ENCODE results near the gene NXPE3.

The NXPE3 gene

GRCh38 chr3:101813817-101814440 is 34.9 kb downstream of the NXPE3 start:
- Histone ChIP-seq H3K4me1 (ENCODE audit: control insufficient read depth in 1 of 2, insufficient read depth in 2 of 2, low read length in 2 of 2) (peaks cover 6 to 22% of the 10 kb centered on the region in 2 donors), H3K9me3 (ENCODE audit: control insufficient read depth in 1 of 2, low read length in 2 of 2) (no peaks in the 10 kb centered on the region), H3K9ac (ENCODE audit: low read depth in 1 of 2, low read length in 2 of 2) (no peak overlapping the region), H3K27ac (ENCODE audit: low read depth, low read length) (no peak overlapping the region), H3K36me3 (ENCODE audit: control insufficient read depth in 1 of 2, insufficient read depth in 2 of 2, low read length in 2 of 2) (no peaks in the 10 kb centered on the region), H3K4me3 (ENCODE audit: low read depth in 1 of 2, low read length in 2 of 2) (peak overlapping the region; percentile 9 to 23), H3K27me3 (ENCODE audit: control insufficient read depth in 1 of 2, insufficient read depth in 2 of 2, low read length in 2 of 2) (no peaks in the 10 kb centered on the region)

GRCh38 chr3:101814835-101815234 is 35.8 kb downstream of the NXPE3 start:
- Histone ChIP-seq H3K4me3 (ENCODE audit: low read depth in 1 of 2, low read length in 2 of 2) (no peak overlapping the region), H3K27ac (ENCODE audit: low read depth, low read length) (no peak overlapping the region), H3K4me1 (ENCODE audit: control insufficient read depth in 1 of 2, insufficient read depth in 2 of 2, low read length in 2 of 2) (peaks cover 6 to 19% of the 10 kb centered on the region in 2 donors), H3K27me3 (ENCODE audit: control insufficient read depth in 1 of 2, insufficient read depth in 2 of 2, low read length in 2 of 2) (no peaks in the 10 kb centered on the region), H3K36me3 (ENCODE audit: control insufficient read depth in 1 of 2, insufficient read depth in 2 of 2, low read length in 2 of 2) (no peaks in the 10 kb centered on the region), H3K9ac (ENCODE audit: low read depth in 1 of 2, low read length in 2 of 2) (peak overlapping the region in 1 of 2 donors; percentile 22), H3K9me3 (ENCODE audit: control insufficient read depth in 1 of 2, low read length in 2 of 2) (no peaks in the 10 kb centered on the region)

- Histone ChIP-seq H3K4me1 (ENCODE audit: control insufficient read depth in 1 of 2, insufficient read depth in 2 of 2, low read length in 2 of 2) (peaks cover 6 to 15% of the 10 kb centered on the region in 2 donors), H3K27ac (ENCODE audit: low read depth, low read length) (no peak overlapping the region)
These were observed 37.5 kb downstream of the NXPE3 start for GRCh38 chr3:101816215-101817149.

GRCh38 chr3:101817992-101818391 is 39.0 kb downstream of the NXPE3 start:
- no peak overlapping the region for H3K4me3 ChIP-seq (ENCODE audit: low read depth in 1 of 2, low read length in 2 of 2)
- H3K9ac ChIP-seq (ENCODE audit: low read depth in 1 of 2, low read length in 2 of 2): no peak overlapping the region
- H3K36me3 ChIP-seq (ENCODE audit: control insufficient read depth in 1 of 2, insufficient read depth in 2 of 2, low read length in 2 of 2): peaks cover 0 to 5% of the 10 kb centered on the region in 2 donors
- H3K27ac ChIP-seq (ENCODE audit: low read depth, low read length): no peak overlapping the region
- H3K27me3 ChIP-seq (ENCODE audit: control insufficient read depth in 1 of 2, insufficient read depth in 2 of 2, low read length in 2 of 2): no peaks in the 10 kb centered on the region
- peaks cover 6 to 15% of the 10 kb centered on the region in 2 donors for H3K4me1 ChIP-seq (ENCODE audit: control insufficient read depth in 1 of 2, insufficient read depth in 2 of 2, low read length in 2 of 2)
- H3K9me3 ChIP-seq (ENCODE audit: control insufficient read depth in 1 of 2, low read length in 2 of 2): no peaks in the 10 kb centered on the region

More at GRCh38 chr3:101816215-101817149, 37.5 kb downstream of the NXPE3 start:
- Histone ChIP-seq H3K27me3 (ENCODE audit: control insufficient read depth in 1 of 2, insufficient read depth in 2 of 2, low read length in 2 of 2) (no peaks in the 10 kb centered on the region), H3K9me3 (ENCODE audit: control insufficient read depth in 1 of 2, low read length in 2 of 2) (no peaks in the 10 kb centered on the region), H3K36me3 (ENCODE audit: control insufficient read depth in 1 of 2, insufficient read depth in 2 of 2, low read length in 2 of 2) (peaks cover 0 to 3% of the 10 kb centered on the region in 2 donors), H3K9ac (ENCODE audit: low read depth in 1 of 2, low read length in 2 of 2) (no peak overlapping the region), H3K4me3 (ENCODE audit: low read depth in 1 of 2, low read length in 2 of 2) (no peak overlapping the region)

- no peak overlapping the region for H3K9ac ChIP-seq (ENCODE audit: low read depth in 1 of 2, low read length in 2 of 2)
- H3K4me1 ChIP-seq (ENCODE audit: control insufficient read depth in 1 of 2, insufficient read depth in 2 of 2, low read length in 2 of 2): peaks cover 0 to 5% of the 10 kb centered on the region in 2 donors
- H3K27me3 ChIP-seq (ENCODE audit: control insufficient read depth in 1 of 2, insufficient read depth in 2 of 2, low read length in 2 of 2): no peaks in the 10 kb centered on the region
- H3K36me3 ChIP-seq (ENCODE audit: control insufficient read depth in 1 of 2, insufficient read depth in 2 of 2, low read length in 2 of 2): peaks cover 0 to 5% of the 10 kb centered on the region in 2 donors
- H3K4me3 ChIP-seq (ENCODE audit: low read depth in 1 of 2, low read length in 2 of 2): no peak overlapping the region
- H3K27ac ChIP-seq (ENCODE audit: low read depth, low read length): no peak overlapping the region
- H3K9me3 ChIP-seq (ENCODE audit: control insufficient read depth in 1 of 2, low read length in 2 of 2): no peaks in the 10 kb centered on the region
These were observed 40.7 kb downstream of the NXPE3 start for GRCh38 chr3:101819649-101820206.

- Histone ChIP-seq H3K27ac (ENCODE audit: low read depth, low read length) (no peak overlapping the region), H3K27me3 (ENCODE audit: control insufficient read depth in 1 of 2, insufficient read depth in 2 of 2, low read length in 2 of 2) (no peaks in the 10 kb centered on the region), H3K9me3 (ENCODE audit: control insufficient read depth in 1 of 2, low read length in 2 of 2) (no peaks in the 10 kb centered on the region), H3K4me3 (ENCODE audit: low read depth in 1 of 2, low read length in 2 of 2) (no peak overlapping the region), H3K36me3 (ENCODE audit: control insufficient read depth in 1 of 2, insufficient read depth in 2 of 2, low read length in 2 of 2) (peaks cover 0 to 5% of the 10 kb centered on the region in 2 donors), H3K9ac (ENCODE audit: low read depth in 1 of 2, low read length in 2 of 2) (no peak overlapping the region), H3K4me1 (ENCODE audit: control insufficient read depth in 1 of 2, insufficient read depth in 2 of 2, low read length in 2 of 2) (peaks cover 5 to 9% of the 10 kb centered on the region in 2 donors)
These were observed 42.5 kb downstream of the NXPE3 start for GRCh38 chr3:101821503-101821902.

- H3K9ac ChIP-seq (ENCODE audit: low read depth in 1 of 2, low read length in 2 of 2): no peak overlapping the region
- H3K4me3 ChIP-seq (ENCODE audit: low read depth in 1 of 2, low read length in 2 of 2): no peak overlapping the region
- H3K36me3 ChIP-seq (ENCODE audit: control insufficient read depth in 1 of 2, insufficient read depth in 2 of 2, low read length in 2 of 2): peaks cover 0 to 5% of the 10 kb centered on the region in 2 donors
- no peaks in the 10 kb centered on the region for H3K27me3 ChIP-seq (ENCODE audit: control insufficient read depth in 1 of 2, insufficient read depth in 2 of 2, low read length in 2 of 2)
- no peaks in the 10 kb centered on the region for H3K9me3 ChIP-seq (ENCODE audit: control insufficient read depth in 1 of 2, low read length in 2 of 2)
- H3K27ac ChIP-seq (ENCODE audit: low read depth, low read length): no peak overlapping the region
- H3K4me1 ChIP-seq (ENCODE audit: control insufficient read depth in 1 of 2, insufficient read depth in 2 of 2, low read length in 2 of 2): peaks cover 12 to 15% of the 10 kb centered on the region in 2 donors
These were observed 44.5 kb downstream of the NXPE3 start for GRCh38 chr3:101823525-101823924.

GRCh38 chr3:101824702-101825101 is 45.7 kb downstream of the NXPE3 start:
- Histone ChIP-seq H3K27ac (ENCODE audit: low read depth, low read length) (no peak overlapping the region), H3K9ac (ENCODE audit: low read depth in 1 of 2, low read length in 2 of 2) (no peak overlapping the region), H3K27me3 (ENCODE audit: control insufficient read depth in 1 of 2, insufficient read depth in 2 of 2, low read length in 2 of 2) (no peaks in the 10 kb centered on the region), H3K4me1 (ENCODE audit: control insufficient read depth in 1 of 2, insufficient read depth in 2 of 2, low read length in 2 of 2) (peaks cover 23 to 26% of the 10 kb centered on the region in 2 donors), H3K4me3 (ENCODE audit: low read depth in 1 of 2, low read length in 2 of 2) (no peak overlapping the region), H3K9me3 (ENCODE audit: control insufficient read depth in 1 of 2, low read length in 2 of 2) (no peaks in the 10 kb centered on the region), H3K36me3 (ENCODE audit: control insufficient read depth in 1 of 2, insufficient read depth in 2 of 2, low read length in 2 of 2) (peaks cover 0 to 5% of the 10 kb centered on the region in 2 donors)

GRCh38 chr3:101825904-101826445 is 47.0 kb downstream of the NXPE3 start:
- H3K4me3 ChIP-seq (ENCODE audit: low read depth in 1 of 2, low read length in 2 of 2): no peak overlapping the region
- no peaks in the 10 kb centered on the region for H3K9me3 ChIP-seq (ENCODE audit: control insufficient read depth in 1 of 2, low read length in 2 of 2)
- H3K9ac ChIP-seq (ENCODE audit: low read depth in 1 of 2, low read length in 2 of 2): no peak overlapping the region
- peaks cover 23 to 26% of the 10 kb centered on the region in 2 donors for H3K4me1 ChIP-seq (ENCODE audit: control insufficient read depth in 1 of 2, insufficient read depth in 2 of 2, low read length in 2 of 2)
- H3K27me3 ChIP-seq (ENCODE audit: control insufficient read depth in 1 of 2, insufficient read depth in 2 of 2, low read length in 2 of 2): no peaks in the 10 kb centered on the region
- peaks cover 0 to 5% of the 10 kb centered on the region in 2 donors for H3K36me3 ChIP-seq (ENCODE audit: control insufficient read depth in 1 of 2, insufficient read depth in 2 of 2, low read length in 2 of 2)
- no peak overlapping the region for H3K27ac ChIP-seq (ENCODE audit: low read depth, low read length)
